Stomach (tissue), 4 donors: ENCODE data around the gene TAF1.

ENCODE experiments used
- POLR2A ChIP-seq, 4 donors: fragments of 450-650 bp; IDR thresholded peaks; one replicate each; pipeline ENCODE4 v1.6.1; 2016; ENCODE audit warnings: antibody characterized with exemption in 4 of 4, control low read depth in 2 of 4, mild to moderate bottlenecking in 1 of 4, moderate library complexity in 1 of 4
- TF ChIP-seq, protein P1 (sequence below), 7 experiments: fragments of 450-650 bp in 4 of 7; fragments of 200-600 bp in 3 of 7; sonication (generic) in 3 of 7; IDR thresholded peaks; one replicate each; pipeline ENCODE4 v1.5.1; 2016 to 2019; ENCODE audit warnings: antibody characterized with exemption in 7 of 7, control low read depth in 2 of 7, mild to moderate bottlenecking in 1 of 7

DNA sequence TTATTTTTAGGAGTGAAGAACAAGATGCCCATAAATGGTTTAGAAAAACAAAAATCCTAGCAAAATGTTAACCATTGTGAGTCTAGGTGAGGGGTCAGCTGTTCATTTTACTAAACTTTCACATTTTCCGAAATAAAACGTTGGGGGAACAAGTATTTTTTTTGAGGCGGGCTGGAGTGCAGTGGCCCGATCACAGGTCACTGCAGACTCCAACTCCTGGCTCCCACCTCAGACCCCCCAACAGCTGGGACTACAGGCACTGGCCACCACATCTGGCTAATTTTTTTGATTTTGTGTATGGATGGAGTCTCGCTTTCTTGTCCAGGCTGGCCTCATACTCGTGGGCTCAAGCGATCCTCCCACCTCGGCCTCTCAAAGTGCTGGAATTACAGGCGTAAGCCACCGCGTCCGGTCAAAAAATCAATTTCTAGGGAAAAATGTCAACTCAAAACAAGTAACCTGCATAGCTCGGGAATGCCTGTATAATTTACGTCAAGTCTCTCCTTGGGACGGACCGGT, 742 bp upstream of the TAF1 start:
- TF ChIP-seq POLR2A (IDR thresholded peaks at IDR 0.05), result peak in 1 of 4 donors; percentile 81
- TF ChIP-seq, protein P1, sequence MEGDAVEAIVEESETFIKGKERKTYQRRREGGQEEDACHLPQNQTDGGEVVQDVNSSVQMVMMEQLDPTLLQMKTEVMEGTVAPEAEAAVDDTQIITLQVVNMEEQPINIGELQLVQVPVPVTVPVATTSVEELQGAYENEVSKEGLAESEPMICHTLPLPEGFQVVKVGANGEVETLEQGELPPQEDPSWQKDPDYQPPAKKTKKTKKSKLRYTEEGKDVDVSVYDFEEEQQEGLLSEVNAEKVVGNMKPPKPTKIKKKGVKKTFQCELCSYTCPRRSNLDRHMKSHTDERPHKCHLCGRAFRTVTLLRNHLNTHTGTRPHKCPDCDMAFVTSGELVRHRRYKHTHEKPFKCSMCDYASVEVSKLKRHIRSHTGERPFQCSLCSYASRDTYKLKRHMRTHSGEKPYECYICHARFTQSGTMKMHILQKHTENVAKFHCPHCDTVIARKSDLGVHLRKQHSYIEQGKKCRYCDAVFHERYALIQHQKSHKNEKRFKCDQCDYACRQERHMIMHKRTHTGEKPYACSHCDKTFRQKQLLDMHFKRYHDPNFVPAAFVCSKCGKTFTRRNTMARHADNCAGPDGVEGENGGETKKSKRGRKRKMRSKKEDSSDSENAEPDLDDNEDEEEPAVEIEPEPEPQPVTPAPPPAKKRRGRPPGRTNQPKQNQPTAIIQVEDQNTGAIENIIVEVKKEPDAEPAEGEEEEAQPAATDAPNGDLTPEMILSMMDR (IDR thresholded peaks at IDR 0.05), result peak in 1 of 7 experiments; percentile 13
